ENCODE results near the gene NDUFAB1. TPM values are rescaled to one million over a fixed set of nuclear protein-coding genes. Genes with fewer than 3 reads are reported as not detected.
"Not testable (repeated sequence)": the region's sequence is repeated elsewhere in the genome, so short reads cannot be mapped to it uniquely, and the experiment has no call there.

NDUFAB1 gene
- total RNA-seq = 100 to 1,000 TPM; 152 to 153 TPM

GRCh38 chr16:23595951-23596720 lies at the start of gene NDUFAB1:
Gene NDUFAB1, minus strand, starts transcription at chr16:23596316. Its CDS starts 26 bp downstream, at chr16:23596290.
- Mint-ChIP-seq H3K36me3 (peaks cover 13% of the 10 kb centered on the region), H3K27ac (peak within 1 kb of the TSS; percentile 85), H3K4me3 (peak within 1 kb of the TSS; percentile 81), H3K4me1 (ENCODE audit: low read depth) (peaks cover 35% of the 10 kb centered on the region), H3K27me3 (no peaks in the 10 kb centered on the region), H3K9me3 (no peaks in the 10 kb centered on the region)
- peak; percentile 94 for DNase-seq
- POLR2A ChIA-PET = no interaction called here
- intact Hi-C loops (cut with micrococcal nuclease) = loop anchor here (1.0 to 5.0 kb wide), 4 partner anchors 39 to 143 kb away; partner anchors contain the start of genes COG7, DCTN5, EARS2 and PALB2
- CTCF ChIA-PET = interaction anchor here (0.7 to 2.1 kb wide), 19 partner anchors 10 to 160 kb away, joined by 3 to 13 read pairs (median 3); partner anchors contain the start of genes EARS2 and UBFD1

GRCh38 chr16:23642246-23642774 lies 46.2 kb upstream of the NDUFAB1 start:
- H3K27ac Mint-ChIP-seq = peak overlapping the region; percentile 94
- H3K36me3 Mint-ChIP-seq = peaks cover 32% of the 10 kb centered on the region
- CTCF ChIA-PET = interaction anchor here (1.0 to 1.1 kb wide), 2 partner anchors 45 to 85 kb away, joined by 3 to 4 read pairs; no protein-coding TSS in a partner anchor
- peaks cover 32% of the 10 kb centered on the region for H3K4me1 Mint-ChIP-seq (ENCODE audit: low read depth)
- H3K9me3 Mint-ChIP-seq = no peaks in the 10 kb centered on the region
- intact Hi-C loops (cut with micrococcal nuclease) = loop anchor here (10.0 kb wide), 1 partner anchor 138 kb away; no protein-coding TSS in a partner anchor
- POLR2A ChIA-PET = interaction anchor here (1.2 to 2.0 kb wide), 2 partner anchors 47 to 85 kb away, joined by 3 to 6 read pairs; partner anchors contain the start of genes EARS2 and UBFD1
- H3K4me3 Mint-ChIP-seq = peak overlapping the region; percentile 99
- no peak for DNase-seq
- H3K27me3 Mint-ChIP-seq = no peaks in the 10 kb centered on the region

DNA sequence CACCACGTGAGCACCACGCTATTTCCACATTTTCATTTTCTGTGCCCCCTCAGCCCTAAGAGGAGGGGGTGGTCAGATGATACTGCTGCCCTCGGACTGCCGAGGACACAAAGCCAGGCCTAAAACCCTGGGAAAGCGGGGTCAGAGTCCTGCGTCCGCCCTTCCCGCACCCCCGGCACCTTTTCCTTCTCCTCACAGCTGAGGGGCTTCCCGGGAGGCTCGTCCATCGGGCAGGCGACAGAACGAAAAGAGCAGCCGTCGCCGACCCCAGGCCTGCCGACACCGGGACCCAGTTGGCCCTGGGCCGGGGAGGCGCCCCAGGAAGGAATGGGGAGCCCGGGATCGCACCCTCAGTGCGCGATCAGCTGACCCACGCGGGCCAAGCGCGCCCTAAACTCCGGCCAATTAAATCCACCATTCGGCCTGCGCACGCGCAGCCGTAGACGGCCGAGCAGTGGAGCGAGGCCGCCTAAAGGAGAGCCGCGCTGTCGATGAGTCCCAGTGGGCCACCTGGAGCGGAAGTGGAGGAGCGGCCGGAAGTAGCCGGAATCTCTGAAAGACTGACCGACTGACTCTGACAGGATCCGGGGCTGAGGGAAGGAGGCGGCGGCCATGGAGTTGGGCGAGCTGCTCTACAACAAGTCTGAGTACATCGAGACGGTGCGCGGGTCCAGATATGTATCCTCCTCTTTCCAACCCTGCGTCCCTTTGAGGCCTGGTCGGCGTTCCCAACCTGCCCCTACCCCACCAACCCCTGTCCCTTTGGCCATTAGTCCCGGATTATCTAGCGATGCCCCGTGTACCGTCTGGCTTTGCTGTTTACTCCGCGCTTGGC lies 45.0 kb upstream of the NDUFAB1 start, which contains the start of the genes DCTN5 and PALB2:
TSS of gene DCTN5 (plus strand) at position 536 of the 835 bp plus-strand sequence. CDS start at position 613, 77 bp downstream.
TSS of gene PALB2 (minus strand) at position 380 of the 835 bp plus-strand sequence. CDS start at position 227, 153 bp downstream.
- H3K9me3 Mint-ChIP-seq = no peaks in the 10 kb centered on the region
- peak; percentile 94 for DNase-seq
- POLR2A ChIA-PET = interaction anchor here (1.2 to 2.0 kb wide), 3 partner anchors 38 to 83 kb away, joined by 3 to 9 read pairs (median 6); partner anchors contain the start of genes EARS2, PLK1 and UBFD1
- H3K27ac Mint-ChIP-seq = peak within 1 kb of the TSS; percentile 94
- peaks cover 27% of the 10 kb centered on the region for H3K4me1 Mint-ChIP-seq (ENCODE audit: low read depth)
- H3K4me3 Mint-ChIP-seq = peak within 1 kb of the TSS; percentile 99
- intact Hi-C loops (cut with micrococcal nuclease) = loop anchor here (1.0 to 10.0 kb wide), 5 partner anchors 8 to 136 kb away; partner anchors contain the start of genes EARS2, NDUFAB1, PLK1 and UBFD1
- no peaks in the 10 kb centered on the region for H3K27me3 Mint-ChIP-seq
- H3K36me3 Mint-ChIP-seq = peaks cover 27% of the 10 kb centered on the region
- CTCF ChIA-PET = interaction anchor here (1.1 to 1.6 kb wide), 3 partner anchors 44 to 161 kb away, joined by 3 to 7 read pairs (median 3); partner anchors contain the start of genes EARS2 and UBFD1

DNA sequence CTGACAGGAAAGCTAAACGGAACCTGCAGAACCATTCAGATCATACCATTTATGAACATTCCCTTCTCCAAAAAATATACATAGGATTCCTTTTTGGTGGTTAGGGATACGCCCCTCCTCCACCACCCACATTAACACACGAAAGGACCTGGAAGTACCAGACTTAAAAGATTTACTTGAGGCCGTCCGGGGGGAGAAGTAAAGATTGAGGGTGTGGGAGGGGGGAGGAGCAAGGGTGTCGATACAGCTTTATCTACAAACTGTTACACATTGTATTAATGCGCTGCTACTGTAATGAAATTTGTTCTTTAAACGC lies 44.5 kb upstream of the NDUFAB1 start:
- H3K36me3 Mint-ChIP-seq = peaks cover 27% of the 10 kb centered on the region
- no peak for DNase-seq
- H3K27me3 Mint-ChIP-seq = no peaks in the 10 kb centered on the region
- no peaks in the 10 kb centered on the region for H3K9me3 Mint-ChIP-seq
- ChIA-PET CTCF (interaction anchor here (1.1 to 1.6 kb wide), 3 partner anchors 44 to 162 kb away, joined by 3 to 7 read pairs (median 3); partner anchors contain the start of genes EARS2 and UBFD1), POLR2A (interaction anchor here (1.3 to 2.0 kb wide), 2 partner anchors 39 to 83 kb away, joined by 6 to 9 read pairs; partner anchors contain the start of genes EARS2, PLK1 and UBFD1)
- peak overlapping the region; percentile 99 for H3K4me3 Mint-ChIP-seq
- peak overlapping the region; percentile 81 for H3K27ac Mint-ChIP-seq
- intact Hi-C loops (cut with micrococcal nuclease) = loop anchor here (2.0 to 10.0 kb wide), 2 partner anchors 38 to 136 kb away; partner anchors contain the start of gene PLK1
- H3K4me1 Mint-ChIP-seq (ENCODE audit: low read depth) = peaks cover 21% of the 10 kb centered on the region

GRCh38 chr16:23635958-23636357 lies 39.8 kb upstream of the NDUFAB1 start:
- intact Hi-C loops (cut with micrococcal nuclease) = no loop called here
- Mint-ChIP-seq H3K27me3 (no peaks in the 10 kb centered on the region), H3K9me3 (no peaks in the 10 kb centered on the region), H3K27ac (no peak overlapping the region), H3K4me1 (ENCODE audit: low read depth) (peaks cover 14% of the 10 kb centered on the region), H3K4me3 (no peak overlapping the region), H3K36me3 (peaks cover 31% of the 10 kb centered on the region)
- DNase-seq = no peak
- ChIA-PET POLR2A (no interaction called here), CTCF (no interaction called here)

- intact Hi-C loops (cut with micrococcal nuclease) = no loop called here
- POLR2A ChIA-PET = no interaction called here
- no peaks in the 10 kb centered on the region for H3K27me3 Mint-ChIP-seq
- DNase-seq = no peak
- peaks cover 37% of the 10 kb centered on the region for H3K36me3 Mint-ChIP-seq
- CTCF ChIA-PET = no interaction called here
- no peak overlapping the region for H3K27ac Mint-ChIP-seq
- H3K4me1 Mint-ChIP-seq (ENCODE audit: low read depth) = peaks cover 8% of the 10 kb centered on the region
- no peak overlapping the region for H3K4me3 Mint-ChIP-seq
- H3K9me3 Mint-ChIP-seq = no peaks in the 10 kb centered on the region
Measured at GRCh38 chr16:23634461-23635036, 38.4 kb upstream of the NDUFAB1 start.

- H3K4me1 Mint-ChIP-seq (ENCODE audit: low read depth); H3K27me3 Mint-ChIP-seq; H3K27ac Mint-ChIP-seq; intact Hi-C loops (cut with micrococcal nuclease); H3K9me3 Mint-ChIP-seq; H3K4me3 Mint-ChIP-seq; POLR2A ChIA-PET; CTCF ChIA-PET; DNase-seq: not testable (repeated sequence)
- peaks cover 44% of the 10 kb centered on the region for H3K36me3 Mint-ChIP-seq
Measured at GRCh38 chr16:23631874-23632273, 35.8 kb upstream of the NDUFAB1 start.

- Mint-ChIP-seq H3K36me3 (peaks cover 36% of the 10 kb centered on the region), H3K4me3 (no peak overlapping the region), H3K27me3 (no peaks in the 10 kb centered on the region), H3K9me3 (no peaks in the 10 kb centered on the region), H3K27ac (no peak overlapping the region), H3K4me1 (ENCODE audit: low read depth) (peaks cover 5% of the 10 kb centered on the region)
- CTCF ChIA-PET = interaction anchor here (0.6 kb wide), 1 partner anchor 98 kb away, joined by 4 read pairs; no protein-coding TSS in a partner anchor
- DNase-seq = no peak
- POLR2A ChIA-PET = no interaction called here
- intact Hi-C loops (cut with micrococcal nuclease) = no loop called here
Measured at GRCh38 chr16:23629516-23629915, 33.4 kb upstream of the NDUFAB1 start.

DNA sequence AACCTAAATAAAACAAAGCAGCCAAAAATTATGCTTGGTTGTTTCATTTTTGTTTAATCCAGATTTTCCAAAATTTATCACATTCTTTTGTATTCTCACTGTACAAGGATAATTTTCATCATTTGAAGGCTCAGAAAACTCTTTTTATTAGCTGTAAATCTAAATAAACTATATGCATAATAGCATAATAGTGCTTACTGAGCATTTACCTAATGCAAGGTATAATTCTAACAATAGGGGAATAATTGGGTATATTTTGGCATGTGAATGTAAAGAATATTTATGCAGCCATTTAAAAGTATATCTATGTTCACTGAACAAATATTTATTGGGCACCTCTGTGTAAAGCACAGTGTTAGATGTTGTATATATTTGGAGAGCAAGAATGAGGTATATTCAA lies 28.0 kb upstream of the NDUFAB1 start:
- intact Hi-C loops (cut with micrococcal nuclease) = no loop called here
- Mint-ChIP-seq H3K27me3 (no peaks in the 10 kb centered on the region), H3K9me3 (no peaks in the 10 kb centered on the region), H3K4me3 (no peak overlapping the region), H3K4me1 (ENCODE audit: low read depth) (no peaks in the 10 kb centered on the region), H3K36me3 (peaks cover 42% of the 10 kb centered on the region), H3K27ac (no peak overlapping the region)
- POLR2A ChIA-PET = no interaction called here
- no peak for DNase-seq
- CTCF ChIA-PET = no interaction called here

DNA sequence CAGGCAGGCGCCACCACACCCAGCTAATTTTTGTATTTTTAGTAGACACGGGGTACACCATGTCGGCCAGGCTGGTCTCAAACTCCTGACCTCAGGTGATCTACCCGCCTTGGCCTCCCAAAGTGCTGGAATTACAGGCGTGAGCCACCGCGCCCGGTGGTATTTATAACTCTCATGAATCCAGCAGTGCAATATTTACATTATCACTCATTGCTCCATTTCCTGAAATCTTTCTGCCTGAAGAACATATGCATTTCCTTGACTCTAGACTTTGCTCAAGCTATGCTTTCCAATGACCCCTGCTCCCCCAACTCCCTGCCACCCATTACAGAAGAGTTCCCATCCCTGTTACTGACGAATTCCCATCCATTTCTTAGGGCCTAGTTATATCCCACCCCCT lies 19.7 kb upstream of the NDUFAB1 start:
- Mint-ChIP-seq H3K27ac (no peak overlapping the region), H3K4me1 (ENCODE audit: low read depth) (no peaks in the 10 kb centered on the region), H3K9me3 (no peaks in the 10 kb centered on the region), H3K36me3 (peaks cover 25% of the 10 kb centered on the region), H3K4me3 (no peak overlapping the region), H3K27me3 (no peaks in the 10 kb centered on the region)
- ChIA-PET POLR2A (no interaction called here), CTCF (no interaction called here)
- no peak for DNase-seq
- intact Hi-C loops (cut with micrococcal nuclease) = no loop called here

DNA sequence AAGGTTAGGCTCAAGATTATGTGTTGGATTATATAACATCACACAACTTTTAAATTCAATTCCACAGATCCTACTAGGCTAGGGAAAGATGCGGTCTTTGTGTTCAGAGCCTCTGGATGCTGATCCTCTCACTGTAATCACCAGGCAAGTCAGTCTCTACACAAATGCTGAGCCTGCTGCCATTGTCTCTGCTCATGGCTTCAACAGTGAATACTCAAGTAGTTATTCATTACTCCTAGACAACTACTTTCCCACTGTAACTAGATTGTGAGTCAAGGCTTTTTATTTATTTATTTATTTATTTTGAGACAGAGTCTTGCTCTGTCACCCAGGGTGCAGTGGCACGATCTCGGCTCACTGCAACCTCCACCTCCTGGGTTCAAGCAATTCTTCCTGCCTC lies 15.8 kb upstream of the NDUFAB1 start:
- CTCF ChIA-PET = no interaction called here
- Mint-ChIP-seq H3K9me3 (no peaks in the 10 kb centered on the region), H3K27me3 (no peaks in the 10 kb centered on the region), H3K4me1 (ENCODE audit: low read depth) (no peaks in the 10 kb centered on the region), H3K4me3 (no peak overlapping the region), H3K36me3 (peaks cover 18% of the 10 kb centered on the region), H3K27ac (no peak overlapping the region)
- POLR2A ChIA-PET = no interaction called here
- intact Hi-C loops (cut with micrococcal nuclease) = no loop called here
- DNase-seq = no peak
